ENCODE results near the gene ATXN7.
A peak's percentile ranks its signal among the peaks of the same experiment; 100 is the strongest.

ATXN7 gene

DNA sequence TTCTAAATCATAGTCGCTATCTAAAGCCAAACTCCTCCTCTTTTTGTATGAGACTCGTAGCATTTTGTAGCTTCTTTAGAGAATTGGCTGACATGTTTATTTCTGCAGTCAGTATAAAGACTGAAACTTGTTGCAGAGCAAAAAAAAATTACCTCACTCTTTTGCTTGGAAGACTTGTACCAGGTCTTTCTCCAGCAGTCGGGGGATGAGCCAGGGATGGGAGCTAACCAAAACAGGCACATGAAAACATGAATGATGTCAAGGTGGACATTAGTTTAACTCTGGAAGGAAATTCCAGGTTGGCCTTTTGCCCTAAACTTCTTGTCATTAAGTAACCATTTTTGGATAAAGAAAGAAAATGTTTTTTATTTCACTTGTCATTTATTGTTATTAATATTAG is 95.5 kb downstream of the ATXN7 start:
- no peak for TF ChIP-seq CTCF (IDR thresholded peaks at IDR 0.05; ENCODE audit: low read depth, low read length, missing control alignments)
- no peak for DNase-seq (ENCODE audit: extremely low read depth, low read depth)
- H3K4me3 ChIP-seq (replicated peaks; ENCODE audit: low read depth, low read length), result no peak overlapping the region

DNA sequence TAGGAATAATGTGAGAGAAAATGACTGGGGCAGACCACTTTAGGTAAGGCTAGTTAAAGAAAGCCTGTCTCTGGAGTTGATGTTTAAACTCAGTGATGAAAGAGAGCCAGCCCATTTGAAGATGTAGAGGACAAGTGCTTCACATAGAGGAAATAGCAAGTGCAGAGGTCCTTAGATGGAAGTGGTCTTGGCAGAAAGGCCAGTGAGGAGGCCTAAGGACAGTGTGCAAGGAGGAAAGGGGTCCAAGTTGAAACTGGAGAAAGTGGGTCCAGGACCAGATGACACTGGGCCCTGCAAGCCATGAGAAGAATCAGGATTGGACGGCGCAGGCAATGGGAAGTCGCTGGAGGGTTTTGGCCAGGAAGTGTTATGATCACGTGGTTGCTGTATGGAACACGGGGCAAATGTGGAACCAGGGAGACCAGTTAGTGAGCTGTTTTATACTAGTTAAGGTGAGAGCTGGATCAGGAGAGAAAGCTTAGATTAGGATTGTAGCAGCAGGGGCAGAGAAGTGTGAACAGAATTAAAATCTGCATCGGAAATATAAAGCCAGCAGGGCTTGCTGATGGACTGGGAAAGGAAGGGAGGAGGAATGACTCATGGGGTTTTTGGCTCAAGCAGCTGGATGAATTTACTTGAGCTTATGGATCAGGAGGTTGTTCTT is 96.5 kb downstream of the ATXN7 start:
- TF ChIP-seq CTCF (IDR thresholded peaks at IDR 0.05; ENCODE audit: low read depth, low read length, missing control alignments), result no peak
- DNase-seq (ENCODE audit: extremely low read depth, low read depth), result peak; percentile 62
- H3K4me3 ChIP-seq (replicated peaks; ENCODE audit: low read depth, low read length), result no peak overlapping the region

DNA sequence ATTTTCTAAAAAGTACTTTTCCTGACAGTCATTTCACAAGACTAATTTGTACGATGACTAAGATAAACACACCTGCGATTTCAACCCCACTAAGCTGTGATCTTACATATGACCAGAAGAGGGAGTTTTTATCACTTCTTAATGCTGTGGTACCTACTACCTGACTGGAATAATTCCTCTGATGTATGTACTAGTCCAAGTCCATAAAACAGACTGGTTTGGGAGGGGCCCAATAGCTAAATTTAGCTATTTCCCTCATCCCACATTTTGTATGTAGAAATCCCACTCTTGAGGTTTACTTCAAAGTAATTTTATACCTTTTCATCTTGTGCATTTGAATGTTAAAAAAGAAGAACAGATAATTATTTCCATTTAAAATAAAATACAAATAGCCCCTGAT is 98.2 kb downstream of the ATXN7 start:
- peak; percentile 53 for TF ChIP-seq CTCF (IDR thresholded peaks at IDR 0.05; ENCODE audit: low read depth, low read length, missing control alignments)

DNA sequence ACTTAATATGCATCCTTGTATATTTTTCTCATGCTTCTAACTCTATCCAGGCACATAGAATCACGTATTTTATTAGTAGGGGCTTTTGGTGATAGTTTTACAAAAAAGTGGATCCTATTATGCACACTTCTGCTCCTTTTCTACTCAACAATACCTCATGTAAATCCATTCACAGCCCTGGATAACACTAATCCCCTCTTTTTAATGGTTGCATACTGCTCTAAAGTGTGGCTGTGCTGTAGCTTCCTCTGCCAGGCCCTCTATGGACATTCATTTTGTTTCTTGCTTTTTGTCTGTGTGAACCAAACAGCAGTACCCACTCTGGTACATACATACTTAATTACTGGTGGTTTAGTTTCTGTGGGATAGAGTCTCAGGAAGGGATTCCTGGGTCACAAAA is 99.8 kb downstream of the ATXN7 start:
- no peak for TF ChIP-seq CTCF (IDR thresholded peaks at IDR 0.05; ENCODE audit: low read depth, low read length, missing control alignments)
- DNase-seq (ENCODE audit: extremely low read depth, low read depth), result no peak

More for the DNA sequence above, 98.2 kb downstream of the ATXN7 start:
- no peak for DNase-seq (ENCODE audit: extremely low read depth, low read depth)
- no peak overlapping the region for H3K4me3 ChIP-seq (replicated peaks; ENCODE audit: low read depth, low read length)

DNA sequence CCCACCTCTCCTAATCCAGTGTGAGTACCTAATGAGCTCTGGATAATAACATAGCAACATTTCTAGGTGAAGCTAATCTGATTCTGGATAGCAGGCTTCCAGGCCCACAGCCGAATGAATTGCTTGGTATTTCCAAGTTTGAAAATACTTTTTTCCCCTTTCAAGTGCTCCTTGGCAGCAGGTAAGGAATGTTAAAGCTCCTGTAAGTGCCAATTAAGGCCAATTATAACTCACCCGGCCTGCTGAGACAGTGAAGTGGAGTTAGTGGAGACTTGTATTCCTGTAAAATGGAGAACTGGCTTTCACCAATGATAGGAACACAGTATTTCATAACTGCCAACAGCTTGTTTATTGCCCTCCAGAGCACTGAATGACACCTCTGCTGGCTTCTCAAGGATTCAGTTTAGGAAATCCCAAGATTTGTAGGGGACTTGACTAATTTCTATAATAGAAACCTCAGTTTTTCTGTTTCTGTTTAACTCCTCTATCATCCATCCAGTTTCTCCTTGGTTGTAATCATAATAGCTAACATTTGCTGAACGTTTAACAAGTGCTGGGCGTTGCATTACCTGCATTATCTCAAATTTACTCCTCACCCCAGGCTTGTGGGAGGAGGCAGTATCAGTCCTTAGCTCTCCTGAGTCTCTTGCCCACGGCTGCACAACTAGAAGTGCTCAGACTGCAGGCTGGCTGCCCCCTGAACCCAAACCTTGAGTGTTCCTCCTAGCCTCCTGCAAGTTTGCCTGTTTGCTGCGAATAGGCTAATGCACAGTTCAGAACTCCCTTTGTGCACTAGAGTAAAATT is 101.2 kb downstream of the ATXN7 start:
- no peak for TF ChIP-seq CTCF (IDR thresholded peaks at IDR 0.05; ENCODE audit: low read depth, low read length, missing control alignments)
- H3K4me3 ChIP-seq (replicated peaks; ENCODE audit: low read depth, low read length), result no peak overlapping the region
- no peak for DNase-seq (ENCODE audit: extremely low read depth, low read depth)

More for the DNA sequence above, 99.8 kb downstream of the ATXN7 start:
- H3K4me3 ChIP-seq (replicated peaks; ENCODE audit: low read depth, low read length), result no peak overlapping the region

GRCh38 chr3:63966007-63966406 is 102.3 kb downstream of the ATXN7 start:
- no peak for TF ChIP-seq CTCF (IDR thresholded peaks at IDR 0.05; ENCODE audit: low read depth, low read length, missing control alignments)
- no peak overlapping the region for H3K4me3 ChIP-seq (replicated peaks; ENCODE audit: low read depth, low read length)
- DNase-seq (ENCODE audit: extremely low read depth, low read depth), result no peak
